WTC11 (cell line): ENCODE results near the gene NTRK2.

Source experiments
- MXD4 ChIP-seq: fragments of 250-450 bp; sonication (Bioruptor Pico); IDR thresholded peaks from 2 replicates; pipeline ENCODE4 v1.8.0; 2021; ENCODE audit warnings: mild to moderate bottlenecking, moderate library complexity, borderline replicate concordance
- TCF7 ChIP-seq: sonication (generic); formaldehyde crosslinking; IDR thresholded peaks from 2 replicates; pipeline ENCODE4 v1.8.0; 2022; ENCODE audit warnings: mild to moderate bottlenecking, low read depth, missing genetic modification reagents, moderate library complexity
- TF ChIP-seq, protein P1 (sequence below): sonication (generic); formaldehyde crosslinking; IDR thresholded peaks from 2 replicates; pipeline ENCODE4 v1.8.0; 2022; ENCODE audit warnings: mild to moderate bottlenecking, missing genetic modification reagents
- TF ChIP-seq, protein P2 (sequence below): sonication (generic); formaldehyde crosslinking; IDR thresholded peaks from 2 replicates; pipeline ENCODE4 v1.8.1; 2022; ENCODE audit warnings: low read depth, missing genetic modification reagents, borderline replicate concordance

DNA sequence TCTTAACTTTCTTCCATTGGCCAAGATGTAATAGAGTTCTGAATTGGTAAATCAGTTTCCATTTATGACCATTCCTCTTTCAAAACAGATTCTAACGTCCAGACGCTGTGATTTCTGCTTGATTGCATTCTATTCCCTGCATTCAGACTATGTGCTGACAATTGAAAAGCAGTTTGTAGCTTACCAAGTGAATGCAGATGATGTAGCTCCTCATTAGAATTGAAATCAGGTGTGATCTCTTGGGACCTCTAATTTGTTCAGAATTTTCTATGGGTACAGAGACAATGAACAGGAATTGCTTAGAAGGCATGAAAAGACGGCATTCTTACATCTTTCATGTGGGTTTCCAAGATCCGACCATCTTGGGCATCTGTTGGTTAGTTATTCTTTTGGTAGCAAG is 191.9 kb downstream of the NTRK2 start:
- TF ChIP-seq MXD4 (no peak), TCF7 (CRISPR knock-in tag) (no peak)
- TF ChIP-seq, protein P1, sequence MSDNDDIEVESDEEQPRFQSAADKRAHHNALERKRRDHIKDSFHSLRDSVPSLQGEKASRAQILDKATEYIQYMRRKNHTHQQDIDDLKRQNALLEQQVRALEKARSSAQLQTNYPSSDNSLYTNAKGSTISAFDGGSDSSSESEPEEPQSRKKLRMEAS: no peak
- TF ChIP-seq, protein P2, sequence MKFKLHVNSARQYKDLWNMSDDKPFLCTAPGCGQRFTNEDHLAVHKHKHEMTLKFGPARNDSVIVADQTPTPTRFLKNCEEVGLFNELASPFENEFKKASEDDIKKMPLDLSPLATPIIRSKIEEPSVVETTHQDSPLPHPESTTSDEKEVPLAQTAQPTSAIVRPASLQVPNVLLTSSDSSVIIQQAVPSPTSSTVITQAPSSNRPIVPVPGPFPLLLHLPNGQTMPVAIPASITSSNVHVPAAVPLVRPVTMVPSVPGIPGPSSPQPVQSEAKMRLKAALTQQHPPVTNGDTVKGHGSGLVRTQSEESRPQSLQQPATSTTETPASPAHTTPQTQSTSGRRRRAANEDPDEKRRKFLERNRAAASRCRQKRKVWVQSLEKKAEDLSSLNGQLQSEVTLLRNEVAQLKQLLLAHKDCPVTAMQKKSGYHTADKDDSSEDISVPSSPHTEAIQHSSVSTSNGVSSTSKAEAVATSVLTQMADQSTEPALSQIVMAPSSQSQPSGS (CRISPR knock-in tag): no peak
